ENCODE results near the gene FILIP1L.

The FILIP1L gene

DNA sequence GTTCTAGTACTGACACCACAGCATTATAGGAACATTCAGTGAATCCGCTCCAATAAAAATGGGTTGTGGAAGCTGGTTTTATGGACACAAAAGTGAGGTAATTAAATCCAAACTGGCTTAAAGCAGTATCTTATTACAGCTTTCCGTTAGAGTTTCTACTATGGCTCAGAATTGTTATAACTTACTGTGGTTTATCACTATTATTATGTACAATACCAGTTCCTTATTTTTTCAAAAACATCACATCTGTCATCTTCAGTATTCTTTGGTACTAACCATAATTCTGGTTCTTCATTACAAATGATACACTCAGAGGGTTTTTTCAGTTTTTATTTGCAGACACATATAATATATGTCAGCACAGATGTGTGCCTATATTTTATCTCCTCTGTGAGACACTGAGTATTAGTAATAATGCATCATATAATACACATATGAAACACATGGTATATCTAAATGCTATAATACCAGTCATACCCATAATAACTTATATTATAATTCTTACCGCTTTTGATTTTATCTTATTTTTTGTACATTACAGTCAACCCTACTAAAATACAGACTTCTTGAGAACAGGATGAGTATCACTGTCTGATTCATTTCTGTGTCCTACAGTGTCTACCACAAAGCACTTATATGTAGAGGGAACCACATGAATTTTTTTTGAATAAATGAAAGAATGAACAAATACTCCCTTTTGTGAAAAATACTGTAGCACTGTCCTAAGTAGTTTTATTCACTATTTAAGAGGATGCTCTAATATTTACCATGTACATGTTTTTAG is 257.7 kb downstream of the FILIP1L start:
- no peaks in the 10 kb centered on the region for H3F3A ChIP-seq (ENCODE audit: low read depth)
- H3K9ac ChIP-seq (ENCODE audit: low read depth, low read length, poor library complexity, severe bottlenecking), result no peak overlapping the region
- H3K36me3 ChIP-seq (ENCODE audit: insufficient read depth, low read length), result no peaks in the 10 kb centered on the region
- no peaks in the 10 kb centered on the region for H3K9me3 ChIP-seq (ENCODE audit: insufficient read depth, low read depth, low read length)
- H3K4me3 ChIP-seq (ENCODE audit: low read length, poor library complexity, severe bottlenecking), result no peak overlapping the region
- H4K20me1 ChIP-seq (ENCODE audit: insufficient read depth, low read length, poor library complexity, severe bottlenecking), result no peaks in the 10 kb centered on the region
- no peaks in the 10 kb centered on the region for H3K4me1 ChIP-seq (ENCODE audit: insufficient read depth, low read length, poor library complexity, severe bottlenecking)
- H3K9me2 ChIP-seq (replicated peaks; ENCODE audit: low read depth, low read length), result no peaks in the 10 kb centered on the region
- no peak for TF ChIP-seq EZH2phosphoT487 (IDR thresholded peaks at IDR 0.05; ENCODE audit: borderline replicate concordance)
- TF ChIP-seq, protein P1, sequence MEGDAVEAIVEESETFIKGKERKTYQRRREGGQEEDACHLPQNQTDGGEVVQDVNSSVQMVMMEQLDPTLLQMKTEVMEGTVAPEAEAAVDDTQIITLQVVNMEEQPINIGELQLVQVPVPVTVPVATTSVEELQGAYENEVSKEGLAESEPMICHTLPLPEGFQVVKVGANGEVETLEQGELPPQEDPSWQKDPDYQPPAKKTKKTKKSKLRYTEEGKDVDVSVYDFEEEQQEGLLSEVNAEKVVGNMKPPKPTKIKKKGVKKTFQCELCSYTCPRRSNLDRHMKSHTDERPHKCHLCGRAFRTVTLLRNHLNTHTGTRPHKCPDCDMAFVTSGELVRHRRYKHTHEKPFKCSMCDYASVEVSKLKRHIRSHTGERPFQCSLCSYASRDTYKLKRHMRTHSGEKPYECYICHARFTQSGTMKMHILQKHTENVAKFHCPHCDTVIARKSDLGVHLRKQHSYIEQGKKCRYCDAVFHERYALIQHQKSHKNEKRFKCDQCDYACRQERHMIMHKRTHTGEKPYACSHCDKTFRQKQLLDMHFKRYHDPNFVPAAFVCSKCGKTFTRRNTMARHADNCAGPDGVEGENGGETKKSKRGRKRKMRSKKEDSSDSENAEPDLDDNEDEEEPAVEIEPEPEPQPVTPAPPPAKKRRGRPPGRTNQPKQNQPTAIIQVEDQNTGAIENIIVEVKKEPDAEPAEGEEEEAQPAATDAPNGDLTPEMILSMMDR (conservative IDR thresholded peaks at IDR 0.05; ENCODE audit: low read length), result no peak
- H3K27me3 ChIP-seq (ENCODE audit: insufficient read depth, low read length, poor library complexity, severe bottlenecking), result no peaks in the 10 kb centered on the region
- no peaks in the 10 kb centered on the region for H3K79me2 ChIP-seq (ENCODE audit: insufficient read depth, low read length)
- H2AFZ ChIP-seq (ENCODE audit: low read length), result no peak overlapping the region
- H3K4me2 ChIP-seq (ENCODE audit: low read depth, low read length, poor library complexity, severe bottlenecking), result no peak overlapping the region

DNA sequence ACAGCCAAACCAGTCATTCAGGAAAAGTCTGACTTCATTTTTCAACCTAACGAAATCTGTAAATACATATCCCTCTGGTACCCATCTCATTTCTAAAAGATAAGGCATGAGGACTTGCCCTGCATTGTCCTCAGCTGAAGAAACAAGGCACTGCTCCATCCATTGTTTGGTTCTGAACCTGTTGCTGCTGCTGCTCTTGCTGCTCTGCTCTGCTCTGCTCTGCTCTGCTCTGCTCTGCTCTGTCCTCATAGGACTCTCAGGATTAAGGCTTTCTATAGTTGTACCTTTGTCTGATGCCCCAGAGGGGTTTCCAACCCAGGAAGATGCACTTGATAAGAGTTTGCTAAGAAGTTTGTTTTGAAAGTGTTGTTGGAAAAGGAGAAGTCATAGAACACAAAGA is 258.4 kb downstream of the FILIP1L start:
- Histone ChIP-seq H3K9ac (ENCODE audit: low read depth, low read length, poor library complexity, severe bottlenecking) (no peak overlapping the region), H3K4me2 (ENCODE audit: low read depth, low read length, poor library complexity, severe bottlenecking) (no peak overlapping the region), H3K36me3 (ENCODE audit: insufficient read depth, low read length) (no peaks in the 10 kb centered on the region), H3K9me2 (replicated peaks; ENCODE audit: low read depth, low read length) (no peaks in the 10 kb centered on the region), H2AFZ (ENCODE audit: low read length) (no peak overlapping the region), H3K79me2 (ENCODE audit: insufficient read depth, low read length) (no peaks in the 10 kb centered on the region), H3K9me3 (ENCODE audit: insufficient read depth, low read depth, low read length) (no peaks in the 10 kb centered on the region), H3K4me3 (ENCODE audit: low read length, poor library complexity, severe bottlenecking) (no peak overlapping the region), H3F3A (ENCODE audit: low read depth) (no peaks in the 10 kb centered on the region), H3K4me1 (ENCODE audit: insufficient read depth, low read length, poor library complexity, severe bottlenecking) (peaks cover 4% of the 10 kb centered on the region), H3K27me3 (ENCODE audit: insufficient read depth, low read length, poor library complexity, severe bottlenecking) (no peaks in the 10 kb centered on the region), H4K20me1 (ENCODE audit: insufficient read depth, low read length, poor library complexity, severe bottlenecking) (no peaks in the 10 kb centered on the region)
- TF ChIP-seq, protein P1 (conservative IDR thresholded peaks at IDR 0.05; ENCODE audit: low read length), result no peak
- TF ChIP-seq EZH2phosphoT487 (IDR thresholded peaks at IDR 0.05; ENCODE audit: borderline replicate concordance), result no peak

DNA sequence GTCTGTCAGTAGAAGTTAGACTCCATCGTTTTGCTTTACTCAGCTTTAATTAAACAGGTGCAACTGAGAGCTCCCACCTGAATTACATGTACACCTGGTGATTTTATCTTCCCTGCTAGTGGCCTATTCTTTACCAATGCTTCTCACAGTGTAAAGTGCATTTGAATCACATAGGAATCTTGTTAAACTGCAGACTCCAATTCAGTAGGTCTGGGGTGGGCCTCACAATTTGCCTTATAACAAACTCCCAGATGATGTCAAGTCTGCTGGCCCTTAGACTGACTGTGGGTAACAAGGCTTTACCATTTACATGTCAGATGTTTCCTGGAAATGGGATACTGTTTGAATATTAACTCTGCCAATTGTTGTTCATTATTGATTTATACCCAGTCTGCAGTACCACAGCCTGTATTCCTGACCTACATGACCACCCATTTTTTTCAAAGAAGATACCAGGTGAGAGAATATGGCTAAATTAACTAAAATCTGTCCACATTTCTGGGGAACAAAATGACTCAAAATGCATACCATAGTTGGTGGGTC is 259.5 kb downstream of the FILIP1L start:
- Histone ChIP-seq H3K4me3 (ENCODE audit: low read length, poor library complexity, severe bottlenecking) (no peak overlapping the region), H3K9ac (ENCODE audit: low read depth, low read length, poor library complexity, severe bottlenecking) (no peak overlapping the region), H3K79me2 (ENCODE audit: insufficient read depth, low read length) (no peaks in the 10 kb centered on the region), H4K20me1 (ENCODE audit: insufficient read depth, low read length, poor library complexity, severe bottlenecking) (no peaks in the 10 kb centered on the region), H3K9me2 (replicated peaks; ENCODE audit: low read depth, low read length) (no peaks in the 10 kb centered on the region), H3K9me3 (ENCODE audit: insufficient read depth, low read depth, low read length) (no peaks in the 10 kb centered on the region), H2AFZ (ENCODE audit: low read length) (no peak overlapping the region), H3K4me2 (ENCODE audit: low read depth, low read length, poor library complexity, severe bottlenecking) (no peak overlapping the region), H3K27me3 (ENCODE audit: insufficient read depth, low read length, poor library complexity, severe bottlenecking) (no peaks in the 10 kb centered on the region), H3F3A (ENCODE audit: low read depth) (no peaks in the 10 kb centered on the region), H3K4me1 (ENCODE audit: insufficient read depth, low read length, poor library complexity, severe bottlenecking) (peaks cover 11% of the 10 kb centered on the region), H3K36me3 (ENCODE audit: insufficient read depth, low read length) (no peaks in the 10 kb centered on the region)
- no peak for TF ChIP-seq EZH2phosphoT487 (IDR thresholded peaks at IDR 0.05; ENCODE audit: borderline replicate concordance)
- TF ChIP-seq, protein P1 (conservative IDR thresholded peaks at IDR 0.05; ENCODE audit: low read length), result no peak

Measured in Loucy (cell line).